Tibial nerve (tissue), 4 donors: ENCODE results near the gene THOC2.
"Not testable (repeated sequence)": the region's sequence is repeated elsewhere in the genome, so short reads cannot be mapped to it uniquely, and the experiment has no call there.

Experiments
- EP300 ChIP-seq, 2 donors: sonication (generic); formaldehyde crosslinking; IDR thresholded peaks; one replicate each; pipeline ENCODE4 v1.6.1; 2017; ENCODE audit warnings: antibody characterized with exemption in 2 of 2, mild to moderate bottlenecking in 1 of 2
- POLR2A ChIP-seq, 2 donors: fragments of 450-650 bp; IDR thresholded peaks; one replicate each; pipeline ENCODE4 v1.6.1; 2017; ENCODE audit warnings: antibody characterized with exemption in 2 of 2, mild to moderate bottlenecking in 2 of 2, moderate library complexity in 2 of 2
- TF ChIP-seq, protein P1 (sequence below), 5 experiments: fragments of 200-600 bp in 3 of 5; fragments of 450-650 bp in 2 of 5; sonication (generic) in 3 of 5; IDR thresholded peaks; one replicate each; pipeline ENCODE4 v1.5.1; 2016 to 2019; ENCODE audit warnings: antibody characterized with exemption in 5 of 5, mild to moderate bottlenecking in 3 of 5, moderate library complexity in 2 of 5

DNA sequence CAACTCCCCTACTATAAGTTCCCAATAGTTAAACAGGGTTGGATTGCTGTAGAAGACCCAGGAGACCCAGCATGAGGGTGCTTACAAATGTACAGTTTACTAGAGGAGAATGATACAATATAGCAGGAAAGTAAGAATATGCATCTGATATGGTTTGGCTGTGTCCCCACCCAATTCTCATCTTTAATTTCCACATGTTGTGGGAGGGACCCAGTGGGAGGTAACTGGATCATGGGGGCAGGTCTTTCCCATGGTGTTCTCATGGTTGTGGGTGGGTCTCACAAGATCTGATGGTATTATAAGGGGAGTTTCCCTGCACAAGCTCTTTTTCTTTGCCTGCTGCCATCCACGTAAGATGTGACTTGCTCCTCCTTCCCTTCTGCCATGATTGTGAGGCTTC, 24.9 kb upstream of the THOC2 start:
- not testable (repeated sequence) for TF ChIP-seq POLR2A, EP300 (IDR thresholded peaks at IDR 0.05)
- TF ChIP-seq, protein P1, sequence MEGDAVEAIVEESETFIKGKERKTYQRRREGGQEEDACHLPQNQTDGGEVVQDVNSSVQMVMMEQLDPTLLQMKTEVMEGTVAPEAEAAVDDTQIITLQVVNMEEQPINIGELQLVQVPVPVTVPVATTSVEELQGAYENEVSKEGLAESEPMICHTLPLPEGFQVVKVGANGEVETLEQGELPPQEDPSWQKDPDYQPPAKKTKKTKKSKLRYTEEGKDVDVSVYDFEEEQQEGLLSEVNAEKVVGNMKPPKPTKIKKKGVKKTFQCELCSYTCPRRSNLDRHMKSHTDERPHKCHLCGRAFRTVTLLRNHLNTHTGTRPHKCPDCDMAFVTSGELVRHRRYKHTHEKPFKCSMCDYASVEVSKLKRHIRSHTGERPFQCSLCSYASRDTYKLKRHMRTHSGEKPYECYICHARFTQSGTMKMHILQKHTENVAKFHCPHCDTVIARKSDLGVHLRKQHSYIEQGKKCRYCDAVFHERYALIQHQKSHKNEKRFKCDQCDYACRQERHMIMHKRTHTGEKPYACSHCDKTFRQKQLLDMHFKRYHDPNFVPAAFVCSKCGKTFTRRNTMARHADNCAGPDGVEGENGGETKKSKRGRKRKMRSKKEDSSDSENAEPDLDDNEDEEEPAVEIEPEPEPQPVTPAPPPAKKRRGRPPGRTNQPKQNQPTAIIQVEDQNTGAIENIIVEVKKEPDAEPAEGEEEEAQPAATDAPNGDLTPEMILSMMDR (IDR thresholded peaks at IDR 0.05) = not testable (repeated sequence)
